GM11168 (cell line): ENCODE results near the gene TMIGD1.
"Not testable (repeated sequence)": the region's sequence is repeated elsewhere in the genome, so short reads cannot be mapped to it uniquely, and the experiment has no call there.

Source experiments
- in situ Hi-C: fragments of 300-500 bp; cut with MboI; formaldehyde crosslinking; loops from one replicate; pipeline ENCODE4 v1.12.0; 2022; ENCODE audit warnings: low sequenced_read_pairs; ENCODE audit not compliant: unreplicated experiment

The TMIGD1 gene

DNA sequence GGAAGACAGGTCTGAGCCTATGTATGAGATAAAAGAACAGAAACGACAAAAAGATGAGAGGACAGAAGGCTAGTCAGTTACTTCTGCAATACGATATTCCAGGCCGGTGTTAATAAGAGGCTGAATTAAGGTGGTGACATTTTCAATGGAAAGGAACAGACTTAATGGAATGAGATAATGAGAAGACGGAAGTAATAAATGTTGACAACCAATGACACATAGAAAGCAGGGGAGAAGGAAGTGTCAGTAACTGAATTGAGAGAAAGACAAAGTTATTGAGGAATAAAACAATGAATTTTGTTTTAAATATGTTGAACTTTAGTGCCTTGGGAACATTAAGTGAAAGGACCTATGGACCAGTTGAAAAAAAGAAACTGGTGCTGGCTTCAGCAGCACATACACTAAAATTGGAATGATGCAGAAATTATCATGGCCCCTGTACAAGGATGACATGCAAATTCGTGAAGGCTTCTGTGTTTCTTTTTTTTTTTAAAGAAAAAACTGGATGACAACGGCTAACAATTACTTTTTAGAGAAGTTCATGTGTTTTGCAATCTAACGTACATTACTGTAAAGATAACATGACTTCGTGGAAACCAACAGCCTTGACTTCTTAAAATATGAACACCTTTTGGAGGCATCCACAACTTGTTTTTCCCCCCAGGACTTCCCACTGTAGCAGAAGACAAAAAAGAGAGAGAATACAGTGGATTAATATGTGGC, 26.4 kb upstream of the TMIGD1 start:
- in situ Hi-C loops, result no loop called here

DNA sequence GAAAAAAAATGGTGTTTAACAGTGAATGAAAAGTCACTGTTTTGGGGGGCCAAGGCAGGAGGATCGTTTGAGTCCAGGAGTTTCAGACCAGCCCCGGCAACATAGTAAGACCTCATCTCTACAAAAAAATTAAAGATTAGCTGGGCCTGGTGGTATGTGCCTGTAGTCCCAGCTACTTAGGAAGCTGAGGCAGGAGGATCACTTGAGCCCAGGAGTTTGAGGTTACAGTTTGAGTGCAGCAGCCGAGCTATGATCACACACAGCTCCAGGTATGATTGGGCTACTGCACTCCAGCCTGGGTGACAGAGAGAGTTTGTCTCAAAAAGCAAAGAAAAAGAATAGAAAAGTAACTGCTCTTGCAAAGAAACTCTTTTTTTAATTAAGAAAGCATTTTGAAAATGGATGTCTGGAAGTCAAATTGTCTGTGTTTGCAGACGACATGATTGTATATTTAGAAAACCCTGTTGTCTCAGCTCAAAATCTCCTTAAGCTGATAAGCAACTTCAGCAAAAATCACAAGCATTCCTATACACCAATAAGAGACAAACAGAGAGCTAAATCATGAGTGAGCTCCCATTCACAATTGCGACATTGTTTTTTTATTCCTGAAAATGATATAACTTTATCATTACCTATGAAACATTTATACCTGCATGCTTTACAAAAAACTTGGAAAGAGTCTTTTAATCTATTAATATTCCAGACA, 24.4 kb upstream of the TMIGD1 start:
- in situ Hi-C loops, result no loop called here

DNA sequence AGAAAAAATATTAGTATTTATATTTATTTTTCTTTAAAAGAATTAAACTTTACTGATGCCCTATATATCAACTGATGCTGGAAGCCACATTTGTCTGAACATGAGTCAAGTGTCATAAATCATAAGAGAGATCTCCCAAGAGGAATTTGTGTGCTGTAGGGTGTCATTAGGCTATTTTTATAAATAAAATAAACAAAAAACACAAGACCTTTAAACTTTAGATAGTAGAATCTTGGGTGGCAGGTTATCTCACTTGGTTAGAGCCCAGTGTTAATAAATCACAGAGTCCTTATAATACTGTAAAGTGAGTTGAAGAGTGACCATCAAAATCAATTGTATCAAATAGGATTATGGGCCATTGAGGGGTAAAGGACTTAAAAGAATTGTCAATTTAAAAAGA, 23.6 kb upstream of the TMIGD1 start:
- in situ Hi-C loops, result no loop called here

DNA sequence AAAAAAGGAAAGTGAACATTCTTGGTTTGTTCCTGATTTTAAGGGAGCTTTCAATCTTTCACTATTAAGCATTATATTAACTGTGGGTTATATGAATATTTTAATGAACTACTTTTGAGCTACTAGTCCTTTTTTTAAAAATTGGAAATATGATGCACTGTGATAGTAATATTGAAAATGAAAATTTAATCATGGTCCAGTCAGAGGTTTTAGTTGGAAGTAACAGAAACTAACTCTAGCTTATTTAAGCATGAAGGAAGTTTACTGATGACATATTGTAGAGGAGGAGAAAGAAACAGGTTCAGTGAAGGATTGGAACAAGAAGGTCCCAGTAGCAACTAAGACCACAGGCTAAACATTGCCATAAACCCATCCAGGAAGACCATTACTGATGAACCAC, 20.8 kb upstream of the TMIGD1 start:
- in situ Hi-C loops, result no loop called here

DNA sequence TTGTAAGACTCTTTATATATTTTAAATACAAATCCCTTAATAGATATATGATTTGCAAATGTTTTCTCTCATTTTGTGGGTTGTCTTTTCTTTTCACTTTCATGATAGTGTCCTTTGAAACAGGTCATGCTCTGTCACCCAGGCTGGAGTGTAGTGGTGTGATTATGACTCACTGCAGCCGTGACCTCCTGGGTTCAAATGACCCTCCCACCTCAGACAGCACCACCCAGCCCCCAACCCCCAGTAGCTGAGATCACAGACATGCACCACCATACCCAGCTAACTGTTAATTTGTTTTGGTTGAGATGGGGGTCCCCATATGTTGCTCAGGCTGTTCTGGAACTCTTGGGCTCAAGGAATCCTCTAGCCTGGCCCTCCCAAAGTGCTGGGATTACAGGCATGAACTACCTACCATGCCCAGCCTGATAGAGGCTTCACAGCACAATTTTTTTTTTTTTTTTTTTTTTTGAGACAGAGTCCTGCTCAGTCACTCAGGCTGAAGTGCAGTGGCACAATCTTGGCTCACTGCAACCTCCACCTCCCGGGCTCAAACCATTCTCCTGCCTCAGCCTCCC, 18.5 kb upstream of the TMIGD1 start:
- in situ Hi-C loops, result no loop called here

DNA sequence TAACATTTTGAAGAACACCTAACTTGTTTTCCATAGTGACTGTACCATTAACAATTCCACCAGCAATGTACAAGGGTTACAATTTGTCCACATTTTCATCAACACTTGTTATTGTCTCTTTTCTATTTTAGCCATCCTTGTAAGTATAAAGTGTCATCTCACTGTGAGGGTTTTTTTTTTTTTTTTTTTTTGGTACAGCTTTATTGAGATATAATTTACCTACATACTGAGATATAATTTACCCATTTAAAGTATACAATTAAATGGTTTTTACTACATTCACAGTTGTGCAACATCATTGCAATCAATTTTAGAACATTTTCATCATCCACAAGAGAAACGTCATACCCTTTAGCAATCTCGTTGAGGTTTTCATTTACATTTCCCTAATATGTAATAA, 17.9 kb upstream of the TMIGD1 start:
- in situ Hi-C loops, result no loop called here

DNA sequence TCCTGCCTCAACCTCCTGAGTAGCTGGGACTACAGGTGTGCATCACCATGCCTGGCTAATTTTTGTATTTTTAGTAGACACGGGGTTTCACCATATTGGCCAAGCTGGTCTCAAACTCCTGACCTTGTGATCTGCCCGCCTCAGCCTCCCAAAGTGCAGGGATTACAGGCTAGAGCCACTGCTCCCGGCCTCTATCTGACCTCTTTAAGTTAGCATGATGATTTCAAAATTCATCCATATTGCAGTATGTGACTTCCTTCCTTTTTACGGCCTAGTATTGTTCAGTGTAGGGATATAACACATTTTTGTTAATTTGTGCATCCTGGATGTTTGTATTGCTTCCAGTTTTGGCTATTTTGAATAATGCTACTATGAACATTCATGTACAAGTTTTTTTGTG, 17.4 kb upstream of the TMIGD1 start:
- in situ Hi-C loops, result not testable (repeated sequence)

DNA sequence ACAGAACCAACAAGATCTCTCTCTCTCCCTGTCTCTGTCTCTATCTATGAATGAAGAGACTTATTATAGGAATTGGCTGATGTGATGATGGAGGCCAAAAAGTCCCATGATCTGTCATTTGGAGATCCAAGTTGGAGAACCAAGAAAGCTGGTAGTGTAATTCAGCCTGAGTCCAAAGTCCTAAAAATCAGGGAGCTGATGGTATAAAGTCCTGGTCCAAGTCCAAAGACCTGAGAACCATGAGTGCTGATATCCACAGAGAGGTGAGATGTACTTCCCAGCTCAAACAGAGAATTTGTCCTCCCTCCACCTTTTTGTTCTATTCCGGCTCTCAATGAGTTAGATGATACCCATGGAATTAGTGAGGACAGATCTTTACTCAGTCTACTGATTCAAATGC, 15.4 kb upstream of the TMIGD1 start:
- in situ Hi-C loops, result loop anchor here (10.0 kb wide), 1 partner anchor 244 kb away; no protein-coding TSS in a partner anchor

DNA sequence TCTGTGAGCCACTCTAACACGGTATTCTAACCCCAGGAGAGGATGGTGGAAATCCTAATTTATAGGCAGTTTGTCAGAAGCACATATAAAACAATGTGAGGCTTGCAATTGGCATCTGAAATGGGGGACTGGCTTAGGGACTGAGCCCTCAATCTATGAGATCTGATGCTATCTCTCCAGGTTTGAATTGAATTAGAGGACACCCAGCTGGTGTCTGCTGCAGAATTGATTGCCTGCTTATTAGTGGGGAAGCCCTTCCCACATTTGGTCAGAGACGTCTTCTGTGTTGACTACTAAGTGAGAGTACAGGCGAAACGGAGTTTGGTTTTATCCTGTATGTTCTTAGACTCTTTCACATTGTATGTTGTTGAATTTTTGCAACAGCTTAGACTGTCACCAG, 13.6 kb upstream of the TMIGD1 start:
- in situ Hi-C loops, result loop anchor here (10.0 kb wide), 1 partner anchor 243 kb away; no protein-coding TSS in a partner anchor

DNA sequence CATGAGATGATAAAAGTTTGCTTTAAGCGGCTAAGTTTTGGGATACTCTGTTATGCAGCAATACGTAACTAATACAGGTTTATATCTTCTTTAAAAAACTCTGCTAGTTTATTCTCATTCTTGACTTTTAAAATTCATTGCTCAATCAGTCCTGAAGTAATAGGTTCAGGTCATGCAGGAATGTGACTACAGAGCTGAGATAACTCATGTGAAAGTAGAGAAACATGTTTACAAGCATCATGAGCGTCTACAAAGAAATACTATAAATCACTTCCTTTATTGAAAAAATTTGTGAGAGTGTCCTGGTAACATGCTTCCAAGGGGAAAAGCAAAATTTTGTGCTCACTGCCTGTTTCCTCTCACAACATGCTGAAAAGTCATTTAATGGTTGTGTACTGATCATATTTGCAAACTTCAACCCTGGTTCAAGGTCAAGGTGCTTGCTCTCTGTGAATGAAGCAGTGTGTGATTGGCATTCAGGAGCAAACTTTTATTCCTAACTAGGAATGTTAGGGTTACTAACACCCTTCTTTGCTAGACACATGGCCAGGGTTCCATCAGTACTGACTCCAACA, 12.5 kb upstream of the TMIGD1 start:
- in situ Hi-C loops, result loop anchor here (10.0 kb wide), 1 partner anchor 242 kb away; no protein-coding TSS in a partner anchor

DNA sequence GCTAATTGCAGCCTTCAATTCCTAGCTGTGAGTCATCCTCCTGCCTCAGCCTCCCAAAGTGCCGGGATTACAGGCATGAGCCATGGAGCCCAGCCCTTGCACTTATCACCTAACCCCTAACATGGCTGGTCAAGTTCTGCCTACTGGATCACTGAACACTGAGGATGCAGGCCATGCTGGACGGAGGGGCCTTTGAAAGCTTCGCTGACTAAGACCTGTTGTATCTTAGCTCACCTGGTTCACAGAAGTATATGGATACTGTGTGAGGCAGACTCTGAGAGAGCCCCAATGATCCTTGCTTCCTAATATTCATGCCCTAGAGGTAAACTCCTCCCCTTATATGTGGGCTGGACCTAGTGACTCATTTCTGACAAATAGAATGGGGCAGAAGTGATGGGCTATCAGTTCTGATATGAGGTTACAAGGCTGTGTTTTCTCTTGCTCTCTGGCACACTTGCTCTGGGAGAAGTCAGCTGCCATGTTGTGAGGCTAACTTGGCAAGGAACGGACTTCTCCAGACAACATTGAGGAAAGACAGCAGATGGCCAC, 11.7 kb upstream of the TMIGD1 start:
- in situ Hi-C loops, result loop anchor here (10.0 kb wide), 1 partner anchor 241 kb away; no protein-coding TSS in a partner anchor

DNA sequence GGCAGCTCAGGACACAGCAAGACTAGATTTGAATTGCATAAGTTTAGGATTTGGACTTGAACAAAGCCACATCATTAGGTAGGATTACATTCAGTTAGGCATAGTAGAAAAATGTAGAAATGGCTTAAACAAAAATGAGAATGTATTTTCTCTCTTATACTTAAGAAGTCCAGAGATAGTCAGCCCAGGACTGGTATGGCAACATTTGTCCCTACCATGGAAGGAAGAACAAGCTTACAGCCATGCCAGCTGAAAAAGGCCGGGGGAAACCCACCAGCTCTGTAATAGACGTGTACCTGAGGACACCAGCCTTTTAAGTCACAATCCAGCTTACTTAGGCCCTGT, 11.2 kb upstream of the TMIGD1 start:
- in situ Hi-C loops, result loop anchor here (10.0 kb wide), 1 partner anchor 240 kb away; no protein-coding TSS in a partner anchor

DNA sequence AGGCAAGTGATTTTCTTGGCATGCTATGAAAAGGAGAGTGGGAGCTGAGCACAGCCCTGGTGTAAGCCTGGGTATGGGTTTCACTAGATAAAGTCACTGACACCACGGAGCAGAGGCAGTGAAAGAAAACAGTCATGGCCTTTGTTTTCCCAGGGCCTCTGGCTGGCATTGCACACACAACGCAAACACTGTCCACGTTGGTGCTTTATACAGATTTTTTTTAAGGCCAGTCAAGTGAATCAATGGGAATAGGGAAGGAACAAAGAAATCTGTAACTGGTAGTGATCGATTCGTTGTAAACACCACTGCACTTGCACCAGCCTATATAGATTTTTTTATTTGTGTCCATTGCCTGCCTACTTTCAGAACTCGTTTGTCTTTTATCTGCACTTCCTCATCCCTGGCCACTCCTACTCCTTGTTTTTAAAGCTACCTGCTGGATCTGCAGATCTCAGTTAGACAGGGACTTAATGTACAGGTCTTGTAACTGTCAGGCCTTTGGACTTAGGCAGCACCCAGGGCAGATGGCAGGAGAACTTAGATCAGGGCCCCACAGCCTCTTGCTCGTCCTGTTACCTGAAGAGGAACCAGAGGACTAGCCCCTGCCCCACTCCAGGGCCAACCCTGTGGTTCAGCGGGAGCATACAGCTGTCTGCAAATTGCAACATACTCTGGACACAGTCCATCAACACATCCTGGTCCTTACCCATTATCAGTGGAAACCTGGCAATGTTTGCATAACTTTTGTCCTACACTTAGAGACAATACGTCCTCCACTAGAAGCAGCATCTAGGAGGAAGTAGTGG, 10.6 kb upstream of the TMIGD1 start:
- in situ Hi-C loops, result loop anchor here (10.0 kb wide), 1 partner anchor 240 kb away; no protein-coding TSS in a partner anchor

DNA sequence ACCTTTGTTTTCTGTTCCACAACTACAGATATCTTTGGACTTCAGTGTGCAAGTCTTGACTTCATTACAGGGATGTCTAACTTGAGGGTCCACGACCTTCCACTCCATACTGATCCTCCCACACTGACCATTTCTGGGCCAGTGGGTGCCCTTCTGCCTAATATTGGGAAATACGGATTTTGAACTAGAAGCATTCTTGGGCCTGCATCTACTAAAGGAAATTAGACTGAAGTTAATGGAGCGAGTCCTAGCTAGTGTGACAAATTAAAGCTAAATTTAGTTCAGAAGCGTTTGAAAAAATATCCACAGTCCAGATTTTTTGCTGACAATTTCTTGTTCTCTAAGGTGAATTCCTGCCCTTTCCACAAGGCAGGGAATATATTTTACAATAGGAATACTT, 9.9 kb upstream of the TMIGD1 start:
- in situ Hi-C loops, result loop anchor here (10.0 kb wide), 1 partner anchor 239 kb away; no protein-coding TSS in a partner anchor

DNA sequence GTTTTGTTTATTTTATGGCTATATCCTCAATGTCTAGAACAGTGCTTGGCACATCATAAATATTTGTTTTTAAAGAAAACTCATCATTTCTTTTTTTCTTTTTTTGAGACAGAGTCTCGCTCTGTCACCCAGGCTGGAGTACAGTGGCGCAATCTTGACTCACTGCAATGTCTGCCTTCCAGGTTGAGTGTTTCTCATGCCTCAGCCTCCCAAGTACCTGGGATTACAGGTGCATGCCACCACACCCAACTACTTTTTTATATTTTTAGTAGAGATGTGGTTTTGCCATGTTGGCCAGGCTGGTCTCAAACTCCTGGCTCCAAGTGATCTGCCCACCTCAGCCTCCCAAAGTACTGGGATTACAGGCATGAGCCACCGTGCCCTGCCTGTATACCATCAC, 9.4 kb upstream of the TMIGD1 start:
- in situ Hi-C loops, result loop anchor here (10.0 kb wide), 1 partner anchor 238 kb away; no protein-coding TSS in a partner anchor

DNA sequence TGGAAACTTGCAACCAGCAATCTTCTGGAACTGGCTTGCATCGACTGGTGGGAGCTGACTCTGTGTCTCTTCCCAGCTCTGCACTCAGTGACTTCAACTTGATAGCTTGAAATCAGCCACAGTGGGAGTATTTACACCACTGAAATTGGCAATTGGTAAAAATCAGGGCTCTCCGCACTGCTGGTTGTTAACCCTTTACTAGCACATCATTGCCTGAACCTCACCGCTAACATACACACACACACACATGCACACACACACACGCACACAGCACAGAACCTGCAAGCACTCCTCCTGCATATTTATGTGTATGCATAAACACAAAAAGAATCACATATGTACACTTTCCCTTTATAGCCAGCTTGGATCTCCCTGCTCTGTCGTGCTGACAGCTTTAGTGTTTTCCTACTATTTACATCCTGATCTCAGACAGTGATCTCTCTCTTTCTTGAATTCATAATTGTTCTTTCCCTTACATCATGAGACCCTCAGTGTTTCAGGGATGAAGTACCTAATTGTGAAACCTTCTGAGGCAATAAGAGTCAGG, 7.9 kb upstream of the TMIGD1 start:
- in situ Hi-C loops, result loop anchor here (10.0 kb wide), 1 partner anchor 237 kb away; no protein-coding TSS in a partner anchor

DNA sequence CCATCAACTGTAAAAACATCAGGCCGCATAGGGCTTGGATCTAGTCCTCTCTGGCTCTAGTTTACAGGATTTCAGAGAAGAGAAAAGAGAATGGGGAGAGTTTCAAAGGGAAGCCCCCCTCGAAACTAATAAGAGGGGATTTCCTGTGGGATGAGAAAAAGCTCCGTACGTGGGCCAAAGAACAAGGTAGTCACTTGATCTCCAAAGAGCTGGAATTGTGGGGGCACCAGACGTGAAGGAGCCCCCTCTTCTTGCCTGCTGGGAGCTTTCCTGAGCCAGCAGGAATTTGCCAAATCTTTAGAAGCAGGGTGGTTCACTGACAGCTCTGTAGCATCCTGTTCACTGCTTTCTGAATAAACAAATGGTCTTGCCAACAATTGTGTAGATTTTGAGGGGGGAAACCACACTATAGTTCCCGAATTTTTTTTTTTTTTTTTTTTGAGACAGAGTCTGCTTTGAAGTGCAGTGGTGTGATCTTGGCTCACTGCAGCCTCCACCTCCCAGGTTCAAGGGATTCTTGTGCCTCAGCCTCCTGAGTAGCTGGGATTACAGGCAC, 7.0 kb upstream of the TMIGD1 start:
- in situ Hi-C loops, result loop anchor here (10.0 kb wide), 1 partner anchor 236 kb away; no protein-coding TSS in a partner anchor

DNA sequence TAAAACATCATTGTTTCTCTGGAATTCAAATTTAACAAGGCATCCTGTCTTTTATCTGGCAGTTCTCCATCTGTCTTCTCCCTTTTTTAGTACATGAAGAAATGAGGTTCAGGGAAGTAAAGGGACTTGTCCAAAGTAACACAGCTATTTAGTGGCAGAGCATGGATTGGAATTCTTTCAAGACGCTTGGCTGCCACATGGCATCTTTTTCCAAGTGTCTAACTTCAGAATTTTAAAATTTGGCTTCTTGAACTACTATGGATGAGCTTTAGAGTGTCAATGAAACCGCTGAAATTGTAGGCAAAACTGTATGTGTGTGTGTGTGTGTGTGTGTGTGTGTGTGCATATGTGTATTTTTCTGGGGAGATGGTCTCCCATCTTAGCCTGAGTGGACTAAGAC, 5.2 kb upstream of the TMIGD1 start:
- in situ Hi-C loops, result no loop called here

DNA sequence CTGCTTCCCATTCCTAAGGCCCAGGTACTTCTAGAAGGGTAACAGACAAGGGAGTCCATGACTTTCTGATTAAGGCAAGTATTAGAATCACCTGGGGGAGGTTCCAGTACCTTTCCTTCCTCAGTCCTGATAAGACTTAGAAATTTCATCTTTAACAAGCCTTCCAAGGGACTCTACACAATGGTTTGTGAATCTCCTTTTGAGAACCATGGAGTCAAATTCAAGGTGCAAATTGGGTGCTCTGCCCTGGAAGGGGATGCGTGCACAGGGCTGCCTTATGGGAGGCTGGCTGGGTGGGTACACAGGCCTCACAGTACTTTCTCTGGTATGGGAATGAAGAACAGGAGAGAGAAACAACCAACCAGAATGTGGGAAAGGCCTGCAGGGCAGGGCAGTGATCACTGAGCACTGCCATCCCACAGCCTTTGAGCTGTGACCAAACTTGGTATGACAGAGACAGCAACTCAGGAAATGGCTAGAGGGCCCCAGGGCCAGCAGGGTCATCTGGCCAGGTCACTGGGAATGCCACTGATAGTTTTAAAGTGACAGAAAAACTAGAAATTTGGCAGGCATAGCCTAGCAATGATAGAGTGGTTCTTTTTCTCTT, 3.6 kb upstream of the TMIGD1 start:
- in situ Hi-C loops, result no loop called here
